ENCODE measurements around the gene KCNJ2.

DNA sequence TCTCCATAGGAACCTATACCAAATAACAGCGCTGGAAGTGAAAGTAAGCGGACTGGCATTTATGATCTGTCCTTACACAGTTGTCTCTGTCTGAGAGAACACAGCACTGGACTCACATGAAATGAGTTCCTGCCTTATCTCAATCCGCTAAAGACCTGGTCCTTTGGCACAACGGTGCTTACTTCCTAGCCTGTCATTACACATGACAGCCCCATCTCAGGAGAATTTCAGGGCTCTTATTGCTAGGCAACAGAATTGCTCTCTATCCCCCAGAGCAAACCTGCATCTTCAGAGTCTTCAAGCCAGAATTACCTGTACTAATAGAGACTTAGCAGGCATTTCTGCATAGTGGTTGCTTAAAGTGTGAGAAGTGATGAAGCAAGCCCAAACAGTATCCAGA is 4.3 kb downstream of the KCNJ2 start:
- TF ChIP-seq POLR2AphosphoS5 (IDR thresholded peaks at IDR 0.05; ENCODE audit: borderline replicate concordance, low read depth, low read length) = no peak
- no peak for TF ChIP-seq EZH2 (IDR thresholded peaks at IDR 0.05)
